Neural crest cell (in vitro differentiated cells): ENCODE measurements around the gene CLDN15. TPM values are rescaled to one million over a fixed set of nuclear protein-coding genes. Genes with fewer than 3 reads are reported as not detected.

ENCODE experiments used
- DNase-seq: peaks from one replicate; pipeline ENCODE4 v3.0.0; 2021; ENCODE audit warnings: low read depth, mixed read lengths, low spot score
- H3K27ac Mint-ChIP-seq: one replicate; pipeline ENCODE4 v1.8.0; 2021; ENCODE audit warnings: mild to moderate bottlenecking, mixed read lengths; ENCODE audit not compliant: unreplicated experiment
- H3K27me3 Mint-ChIP-seq: 2 replicates; pipeline ENCODE4 v1.8.0; 2021; ENCODE audit warnings: low read depth, mild to moderate bottlenecking, mixed read lengths
- H3K36me3 Mint-ChIP-seq: 2 replicates; pipeline ENCODE4 v1.8.0; 2021; ENCODE audit warnings: low read depth, mild to moderate bottlenecking, mixed read lengths
- H3K4me1 Mint-ChIP-seq: 2 replicates; pipeline ENCODE4 v1.8.0; 2021; ENCODE audit warnings: mixed read lengths
- H3K4me3 Mint-ChIP-seq: one replicate; pipeline ENCODE4 v1.8.0; 2021; ENCODE audit warnings: mild to moderate bottlenecking, mixed read lengths
- H3K9me3 Mint-ChIP-seq: 2 replicates; pipeline ENCODE4 v1.8.0; 2021; ENCODE audit warnings: mixed read lengths
- total RNA-seq: library from RNA; stranded (reverse); gene quantifications from 2 replicates; pipeline ENCODE4 v1.2.1, GENCODE V29; 2021
- TF ChIP-seq, protein P1 (sequence below): fragments of 200-600 bp; sonication (generic); conservative IDR thresholded peaks from 2 replicates; pipeline ENCODE4 v1.5.0; 2021; ENCODE audit warnings: antibody characterized with exemption, mild to moderate bottlenecking

Gene CLDN15
- total RNA-seq, 1 donor from 2014 or later, result 10.4 TPM

DNA sequence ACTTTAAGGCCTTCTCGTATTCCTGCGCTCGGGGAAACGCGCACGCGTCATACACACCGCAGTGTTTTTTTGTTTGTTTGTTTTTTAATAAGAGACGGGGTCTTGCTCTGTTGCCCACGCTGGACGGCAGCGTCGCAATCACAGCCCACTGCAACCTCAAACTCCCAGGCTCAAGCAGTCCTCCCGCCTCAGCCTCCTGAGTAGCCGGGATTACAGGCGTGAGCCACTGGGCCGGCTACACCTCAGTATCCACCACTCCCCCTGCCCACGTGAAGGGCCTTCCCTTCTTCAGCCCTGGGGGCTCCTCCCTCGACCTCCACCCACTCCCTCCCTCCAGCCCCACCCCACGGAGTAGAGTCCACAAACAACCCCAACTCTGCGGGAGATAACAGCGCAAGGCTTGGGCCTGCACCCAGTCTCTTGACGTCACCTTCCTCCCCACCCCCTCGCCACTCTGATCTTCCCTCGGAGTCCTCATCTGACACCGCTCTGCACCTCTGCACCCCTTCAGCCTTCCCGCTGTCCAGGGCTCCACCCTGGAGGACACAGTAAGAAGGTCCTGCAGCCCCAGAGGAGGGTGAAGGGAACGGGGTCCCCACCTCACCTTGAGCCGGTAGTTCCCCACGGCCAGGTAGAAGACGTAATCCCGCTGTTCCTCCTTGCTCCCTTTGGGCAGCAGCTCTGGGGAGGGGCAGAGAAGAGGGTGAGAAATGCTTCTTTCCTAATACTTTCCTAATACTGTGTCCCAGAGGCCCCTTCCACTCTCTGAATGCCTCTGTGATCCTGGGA, 2.8 kb upstream of the CLDN15 start:
- H3K9me3 Mint-ChIP-seq, result no peaks in the 10 kb centered on the region
- DNase-seq, result no peak
- no peaks in the 10 kb centered on the region for H3K36me3 Mint-ChIP-seq
- TF ChIP-seq, protein P1, sequence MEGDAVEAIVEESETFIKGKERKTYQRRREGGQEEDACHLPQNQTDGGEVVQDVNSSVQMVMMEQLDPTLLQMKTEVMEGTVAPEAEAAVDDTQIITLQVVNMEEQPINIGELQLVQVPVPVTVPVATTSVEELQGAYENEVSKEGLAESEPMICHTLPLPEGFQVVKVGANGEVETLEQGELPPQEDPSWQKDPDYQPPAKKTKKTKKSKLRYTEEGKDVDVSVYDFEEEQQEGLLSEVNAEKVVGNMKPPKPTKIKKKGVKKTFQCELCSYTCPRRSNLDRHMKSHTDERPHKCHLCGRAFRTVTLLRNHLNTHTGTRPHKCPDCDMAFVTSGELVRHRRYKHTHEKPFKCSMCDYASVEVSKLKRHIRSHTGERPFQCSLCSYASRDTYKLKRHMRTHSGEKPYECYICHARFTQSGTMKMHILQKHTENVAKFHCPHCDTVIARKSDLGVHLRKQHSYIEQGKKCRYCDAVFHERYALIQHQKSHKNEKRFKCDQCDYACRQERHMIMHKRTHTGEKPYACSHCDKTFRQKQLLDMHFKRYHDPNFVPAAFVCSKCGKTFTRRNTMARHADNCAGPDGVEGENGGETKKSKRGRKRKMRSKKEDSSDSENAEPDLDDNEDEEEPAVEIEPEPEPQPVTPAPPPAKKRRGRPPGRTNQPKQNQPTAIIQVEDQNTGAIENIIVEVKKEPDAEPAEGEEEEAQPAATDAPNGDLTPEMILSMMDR, result no peak
- peak overlapping the region; percentile 47 for H3K4me3 Mint-ChIP-seq
- H3K27me3 Mint-ChIP-seq, result no peaks in the 10 kb centered on the region
- no peak overlapping the region for H3K27ac Mint-ChIP-seq
- peaks cover 14% of the 10 kb centered on the region for H3K4me1 Mint-ChIP-seq

GRCh38 chr7:101239951-101240220, 2.3 kb upstream of the CLDN15 start:
- Mint-ChIP-seq H3K9me3 (no peaks in the 10 kb centered on the region), H3K27me3 (peaks cover 2% of the 10 kb centered on the region), H3K36me3 (no peaks in the 10 kb centered on the region), H3K4me3 (peak overlapping the region; percentile 47), H3K27ac (no peak overlapping the region), H3K4me1 (peaks cover 9% of the 10 kb centered on the region)
- TF ChIP-seq, protein P1, result no peak
- no peak for DNase-seq

DNA sequence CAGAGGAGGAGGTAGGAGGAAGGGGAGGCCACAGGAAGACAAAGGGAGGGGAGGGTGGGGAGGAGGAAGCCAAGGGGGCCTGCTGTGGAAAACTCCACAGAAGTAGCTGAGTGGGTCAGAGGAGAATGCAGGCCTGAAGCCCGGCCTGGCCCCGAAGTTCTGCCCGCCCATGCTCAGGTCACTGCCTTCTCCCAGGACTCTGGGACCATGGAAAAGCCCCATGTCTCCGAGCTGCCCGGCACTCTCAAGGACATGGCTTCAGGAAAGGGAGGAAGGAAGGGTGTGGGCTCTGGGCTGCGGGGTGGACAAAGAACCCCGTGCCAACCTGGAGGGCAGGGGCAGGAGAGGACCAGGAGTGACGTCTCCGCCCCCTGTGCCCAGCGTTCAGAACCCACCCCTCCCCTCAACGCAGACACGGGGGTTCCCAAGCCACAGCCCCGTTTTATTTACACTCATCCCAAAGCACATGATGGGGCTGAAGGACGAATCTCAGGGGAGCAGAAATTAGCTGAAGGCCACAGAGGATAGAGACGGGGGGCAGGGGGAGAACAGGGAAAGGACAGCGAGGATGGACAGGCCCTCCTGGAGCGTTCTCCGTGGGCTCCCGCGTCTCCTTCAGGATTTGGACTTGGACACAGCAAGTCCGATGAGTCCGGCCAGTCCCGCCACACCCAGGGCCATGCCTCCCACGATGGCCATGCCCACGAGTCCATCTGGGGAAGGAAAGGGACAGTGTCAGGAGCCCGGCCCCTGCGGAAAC, 1.8 kb upstream of the CLDN15 start:
- Mint-ChIP-seq H3K27me3 (peaks cover 2% of the 10 kb centered on the region), H3K27ac (no peak overlapping the region), H3K4me3 (no peak overlapping the region), H3K9me3 (no peaks in the 10 kb centered on the region), H3K4me1 (peaks cover 7% of the 10 kb centered on the region), H3K36me3 (no peaks in the 10 kb centered on the region)
- no peak for DNase-seq
- TF ChIP-seq, protein P1, result no peak

GRCh38 chr7:101238226-101239182, 902 bp upstream of the CLDN15 start:
- Mint-ChIP-seq H3K4me1 (peaks cover 1% of the 10 kb centered on the region), H3K4me3 (no peak overlapping the region), H3K9me3 (no peaks in the 10 kb centered on the region), H3K36me3 (no peaks in the 10 kb centered on the region), H3K27me3 (peaks cover 2% of the 10 kb centered on the region), H3K27ac (no peak overlapping the region)
- TF ChIP-seq, protein P1, result no peak
- no peak for DNase-seq

DNA sequence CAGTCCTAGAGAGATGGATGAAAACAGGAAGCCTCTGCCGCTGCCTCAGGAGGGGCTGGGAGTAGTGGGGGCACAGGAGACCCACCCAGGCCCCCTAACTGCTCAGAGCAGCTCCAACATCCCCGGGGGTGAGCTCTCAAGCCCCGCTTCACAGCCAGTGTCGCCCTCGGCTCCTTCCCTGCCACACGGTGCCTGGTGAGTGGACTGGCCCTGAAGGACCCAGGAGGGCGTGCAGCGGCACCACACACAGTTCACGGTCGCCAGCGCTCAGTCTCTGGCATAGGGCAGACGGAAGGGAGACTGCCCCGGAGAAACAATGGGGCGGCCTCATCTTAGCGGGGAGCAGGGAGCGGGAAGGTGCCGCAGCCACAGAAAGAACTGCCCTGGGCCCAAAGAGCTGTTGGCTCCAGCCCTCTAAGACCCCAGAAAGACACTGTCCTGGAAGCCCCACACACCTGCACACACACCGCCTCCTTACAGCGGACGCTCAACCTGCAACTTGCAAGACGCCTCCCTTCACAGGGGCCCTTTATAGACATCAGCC, 1.2 kb downstream of the CLDN15 start:
- Mint-ChIP-seq H3K27ac (no peak overlapping the region), H3K4me3 (no peak overlapping the region), H3K27me3 (peaks cover 8% of the 10 kb centered on the region), H3K36me3 (no peaks in the 10 kb centered on the region), H3K4me1 (peaks cover 7% of the 10 kb centered on the region), H3K9me3 (no peaks in the 10 kb centered on the region)
- no peak for DNase-seq
- TF ChIP-seq, protein P1, result no peak
